GM12874 (cell line): ENCODE data around the gene KREMEN1.

Experiments used
- TF ChIP-seq, protein P1 (sequence below): IDR thresholded peaks from 2 replicates; pipeline ENCODE4 v1.5.1; 2011; ENCODE audit warnings: low read depth, mild to moderate bottlenecking, control low read depth, low read length, moderate library complexity; ENCODE audit not compliant: insufficient read depth

Gene KREMEN1

DNA sequence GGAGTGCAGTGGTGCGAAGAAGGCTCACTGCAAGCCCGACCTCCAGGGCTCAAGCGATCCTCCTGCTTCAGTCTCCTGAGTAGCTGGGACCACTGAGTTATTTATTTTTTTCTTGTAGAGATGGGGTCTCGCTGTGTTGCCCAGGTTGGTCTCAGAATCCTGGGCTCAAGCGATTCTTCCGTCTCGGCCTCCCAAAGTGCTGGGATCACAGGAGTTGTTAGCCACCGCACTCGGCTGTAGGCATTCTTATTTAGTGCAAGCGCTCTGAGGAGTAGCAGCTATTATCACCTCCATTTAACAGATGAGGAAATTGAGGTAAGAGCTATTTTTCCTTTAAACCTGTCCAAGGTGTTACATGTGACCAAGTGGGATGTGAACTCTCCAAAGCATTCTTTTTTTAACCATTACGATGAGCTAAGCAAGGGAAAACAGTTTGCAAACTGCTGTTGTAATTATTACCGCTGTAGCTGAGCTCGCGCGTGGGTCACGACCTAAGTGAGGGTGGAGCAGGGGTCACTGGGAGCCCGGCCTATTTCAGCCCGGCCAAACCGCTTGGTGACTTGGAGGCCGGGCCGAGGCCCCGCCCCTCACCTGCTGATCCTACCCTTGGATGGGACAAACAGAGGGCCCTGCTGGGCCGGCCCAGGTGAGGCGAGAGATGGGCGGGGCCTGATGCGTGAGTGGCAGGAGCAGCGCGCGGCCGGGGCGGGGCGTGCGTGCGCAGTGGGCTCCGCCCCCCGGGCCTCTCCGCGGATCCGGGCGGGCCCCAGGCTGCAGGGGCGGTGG is 449 bp upstream of the KREMEN1 start:
- TF ChIP-seq, protein P1, sequence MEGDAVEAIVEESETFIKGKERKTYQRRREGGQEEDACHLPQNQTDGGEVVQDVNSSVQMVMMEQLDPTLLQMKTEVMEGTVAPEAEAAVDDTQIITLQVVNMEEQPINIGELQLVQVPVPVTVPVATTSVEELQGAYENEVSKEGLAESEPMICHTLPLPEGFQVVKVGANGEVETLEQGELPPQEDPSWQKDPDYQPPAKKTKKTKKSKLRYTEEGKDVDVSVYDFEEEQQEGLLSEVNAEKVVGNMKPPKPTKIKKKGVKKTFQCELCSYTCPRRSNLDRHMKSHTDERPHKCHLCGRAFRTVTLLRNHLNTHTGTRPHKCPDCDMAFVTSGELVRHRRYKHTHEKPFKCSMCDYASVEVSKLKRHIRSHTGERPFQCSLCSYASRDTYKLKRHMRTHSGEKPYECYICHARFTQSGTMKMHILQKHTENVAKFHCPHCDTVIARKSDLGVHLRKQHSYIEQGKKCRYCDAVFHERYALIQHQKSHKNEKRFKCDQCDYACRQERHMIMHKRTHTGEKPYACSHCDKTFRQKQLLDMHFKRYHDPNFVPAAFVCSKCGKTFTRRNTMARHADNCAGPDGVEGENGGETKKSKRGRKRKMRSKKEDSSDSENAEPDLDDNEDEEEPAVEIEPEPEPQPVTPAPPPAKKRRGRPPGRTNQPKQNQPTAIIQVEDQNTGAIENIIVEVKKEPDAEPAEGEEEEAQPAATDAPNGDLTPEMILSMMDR = no peak

DNA sequence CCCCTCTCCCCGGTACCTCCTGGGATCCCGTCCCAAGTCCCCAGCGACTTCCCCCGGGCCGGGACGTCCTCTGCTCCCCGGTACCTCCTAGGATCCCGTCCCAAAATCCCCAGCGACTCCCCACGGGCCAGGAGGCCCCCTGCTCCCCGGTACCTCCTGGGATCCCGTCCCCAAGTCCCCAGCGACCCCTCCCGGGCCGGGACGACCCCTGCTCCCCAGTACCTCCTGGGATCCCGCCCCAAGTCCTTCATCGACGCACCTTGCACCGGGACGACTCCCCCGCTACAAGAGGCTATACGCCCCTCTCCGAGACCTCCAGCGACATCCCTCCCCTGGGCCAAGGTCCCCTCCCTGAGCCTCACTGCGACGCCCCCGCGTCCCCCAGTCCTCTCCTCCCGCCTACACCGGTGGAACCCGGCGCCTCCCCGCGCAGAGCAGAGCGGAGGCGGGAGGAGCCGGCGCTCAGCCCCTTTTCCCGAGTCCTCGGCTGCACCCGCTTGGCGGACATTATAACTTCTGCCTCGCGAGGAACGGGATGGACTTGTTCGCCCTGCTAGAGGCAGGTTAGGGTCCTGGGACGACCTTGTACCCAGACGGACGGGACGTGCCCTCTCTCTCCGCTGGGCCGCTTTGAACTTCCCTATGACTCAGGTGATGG is 912 bp downstream of the KREMEN1 start:
- TF ChIP-seq, protein P1 = no peak

DNA sequence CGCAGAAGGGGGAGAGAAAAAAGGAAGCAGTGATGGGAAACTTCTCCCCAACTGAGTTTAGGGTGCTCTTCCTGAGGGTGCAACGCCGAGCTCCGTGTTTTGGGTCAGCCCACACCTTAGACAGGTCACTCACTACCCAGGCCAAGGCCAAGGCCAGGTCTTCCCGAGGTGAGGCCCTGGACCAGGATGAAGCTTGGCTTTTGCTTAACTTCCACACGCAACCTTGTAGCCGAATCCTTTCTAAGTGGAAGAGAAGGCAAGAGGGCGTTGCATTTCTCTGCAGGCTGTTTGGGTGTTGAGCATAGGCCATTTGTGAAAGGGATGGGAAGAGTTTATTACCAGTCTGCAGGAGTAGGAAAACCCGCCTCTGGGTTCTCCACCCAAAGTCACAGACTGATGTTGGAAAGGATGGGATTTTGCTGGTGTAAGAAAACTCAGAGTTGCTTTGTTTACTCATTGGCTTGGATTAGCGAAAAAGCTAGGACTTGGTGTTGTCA is 1.5 kb downstream of the KREMEN1 start:
- TF ChIP-seq, protein P1 = no peak

DNA sequence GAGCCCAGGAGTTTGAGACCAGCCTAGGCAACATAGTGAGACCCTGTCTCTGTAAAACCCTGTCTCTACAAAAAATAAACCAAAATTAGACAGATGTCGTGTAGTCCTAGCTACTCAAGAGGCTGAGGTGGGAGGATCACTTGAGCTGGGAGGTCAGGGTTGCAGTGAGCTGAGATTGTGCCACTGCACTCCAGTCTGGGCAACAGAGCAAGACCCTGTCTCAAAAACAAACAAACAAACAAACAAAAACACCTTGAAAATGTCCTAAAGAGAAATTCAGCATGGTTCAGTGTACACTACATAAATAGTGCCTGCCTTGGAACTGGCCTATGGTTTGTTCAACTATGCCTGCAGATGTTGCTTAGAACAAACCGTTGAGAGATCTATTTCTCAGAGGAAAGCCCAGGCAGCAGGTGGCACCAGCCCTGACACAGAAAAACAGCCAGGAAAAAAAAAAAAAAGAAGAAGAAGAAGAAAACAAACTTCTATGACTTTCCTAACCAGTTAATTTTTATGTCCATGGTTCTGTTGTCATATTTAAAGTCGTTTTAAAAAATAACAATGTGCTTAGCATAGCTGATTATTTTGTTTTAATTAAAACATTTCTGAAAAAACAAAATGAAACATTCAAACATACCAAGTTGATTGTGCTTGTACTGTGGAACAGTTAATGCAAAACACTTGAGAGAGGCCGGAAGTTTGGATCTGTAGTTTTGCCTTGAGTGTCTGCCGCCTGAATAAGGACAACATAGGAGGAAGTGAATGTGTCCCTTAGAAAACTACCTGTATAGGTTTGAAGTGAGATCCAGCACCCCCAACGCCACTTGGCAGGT is 5.4 kb downstream of the KREMEN1 start:
- TF ChIP-seq, protein P1 = no peak

DNA sequence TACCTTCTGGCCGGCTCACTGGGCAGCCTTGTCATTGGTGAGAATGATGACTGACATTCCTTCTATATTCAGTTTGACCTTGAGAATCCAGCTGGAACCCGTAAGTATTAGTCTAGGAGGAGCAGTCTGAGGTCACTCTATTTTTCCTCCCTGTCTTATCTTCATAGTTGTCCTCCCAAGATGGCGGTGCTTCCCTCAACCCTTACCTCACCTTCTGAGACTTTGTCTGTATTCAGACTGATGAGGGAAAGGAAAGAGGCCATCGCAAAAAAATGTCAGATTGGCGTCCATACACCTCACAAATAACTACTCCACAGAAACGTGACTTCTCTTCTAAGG is 6.0 kb downstream of the KREMEN1 start:
- TF ChIP-seq, protein P1 = no peak

DNA sequence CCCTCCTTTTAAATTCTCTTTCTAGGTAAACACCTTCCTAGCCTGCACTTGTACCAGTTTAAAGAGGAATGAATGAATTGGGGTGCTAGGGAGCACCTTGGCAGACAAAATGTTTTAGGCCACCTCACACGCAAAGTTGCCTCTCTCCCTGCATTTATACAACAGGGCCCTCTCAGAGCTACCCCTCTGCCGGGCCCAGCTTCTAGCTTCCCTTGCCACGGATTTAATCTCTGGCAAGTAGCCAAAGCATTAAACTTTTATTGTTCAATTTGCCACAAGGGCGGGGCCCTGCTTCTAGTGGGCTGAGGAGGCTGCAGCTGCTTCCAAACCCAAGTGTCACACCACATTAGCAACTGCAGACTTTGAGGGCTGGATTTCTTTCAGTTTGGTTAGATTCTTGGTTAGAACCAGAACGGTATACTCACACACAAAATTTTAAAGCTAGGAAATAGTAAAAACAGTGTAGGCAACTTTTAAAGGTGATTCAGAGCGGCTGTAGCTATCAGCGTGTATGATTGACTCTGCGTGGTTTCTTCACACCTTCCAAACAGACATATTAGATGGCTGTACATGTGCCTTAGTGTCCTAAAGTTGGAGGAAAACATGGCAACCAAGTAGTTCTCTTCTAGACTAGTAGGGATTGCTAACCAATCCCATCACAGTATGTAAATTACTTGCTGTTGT is 6.5 kb downstream of the KREMEN1 start:
- TF ChIP-seq, protein P1 = no peak
